IMR-90 (cell line): ENCODE measurements around the gene FBXO34. TPM values are rescaled to one million over a fixed set of nuclear protein-coding genes. Genes with fewer than 3 reads are reported as not detected.

ENCODE experiments used
- ATAC-seq: fragments of 200-7000 bp; cut with Tn5 transposase; 2 replicates; pipeline ENCODE4 v1.9.1; 2020; ENCODE audit warnings: low read depth, mild to moderate bottlenecking, moderate library complexity
- BruUV-seq: library from RNA; stranded (reverse); fragments of 400-500 nt; replicated peaks from 2 replicates; lab custom pipeline; 2021; lab: Mats Ljungman, UMichigan
- CTCF ChIA-PET: fragments of 300-600 bp; formaldehyde crosslinking; extraction: SDS; loops from one replicate; lab custom pipeline; 2021; ENCODE audit warnings: antibody characterized with exemption; lab: Yijun Ruan, JAX
- POLR2A ChIA-PET: fragments of 300-600 bp; sonication (Branson Sonifier 250); formaldehyde crosslinking; loops from one replicate; lab custom pipeline; 2022; ENCODE audit warnings: antibody characterized with exemption; ENCODE audit not compliant: unreplicated experiment; lab: Charles Lee
- DNase-seq: peaks from one replicate; pipeline ENCODE4 v3.0.0; 2013
- H2AFZ ChIP-seq: replicated peaks from 2 replicates; pipeline ENCODE3; 2013; ENCODE audit warnings: low read length, mild to moderate bottlenecking; ENCODE audit not compliant: poor library complexity
- H2AK5ac ChIP-seq: 2 replicates; pipeline ENCODE4 v1.6.1; 2013; ENCODE audit warnings: low read depth, low read length, inconsistent platforms
- H2AK9ac ChIP-seq: replicated peaks from 2 replicates; pipeline ENCODE3; 2013; ENCODE audit warnings: mild to moderate bottlenecking, low read depth, low read length, moderate library complexity; ENCODE audit not compliant: poor library complexity
- H2BK120ac ChIP-seq: 2 replicates; pipeline ENCODE4 v1.6.1; 2013; ENCODE audit warnings: low read depth, low read length, inconsistent platforms
- H2BK15ac ChIP-seq: 3 replicates; pipeline ENCODE4 v1.6.1; 2013; ENCODE audit warnings: low read depth, low read length, inconsistent platforms
- H2BK20ac ChIP-seq: 2 replicates; pipeline ENCODE4 v1.6.1; 2013; ENCODE audit warnings: low read depth, mild to moderate bottlenecking, inconsistent platforms, low read length, moderate library complexity
- H2BK5ac ChIP-seq: 2 replicates; pipeline ENCODE4 v1.6.1; 2013; ENCODE audit warnings: mild to moderate bottlenecking, low read depth, low read length, inconsistent platforms; ENCODE audit not compliant: poor library complexity, severe bottlenecking
- H3K14ac ChIP-seq: replicated peaks from 2 replicates; pipeline ENCODE4 v1.6.1; 2013; ENCODE audit warnings: low read depth, low read length, inconsistent platforms
- H3K18ac ChIP-seq: 2 replicates; pipeline ENCODE4 v1.6.1; 2013; ENCODE audit warnings: low read depth, low read length, control low read depth
- H3K23ac ChIP-seq: 2 replicates; pipeline ENCODE4 v1.6.1; 2013; ENCODE audit warnings: low read depth, low read length, inconsistent platforms
- H3K27ac ChIP-seq: 2 replicates; pipeline ENCODE4 v1.5.1; 2013; ENCODE audit warnings: mild to moderate bottlenecking, control low read depth, low read length; ENCODE audit not compliant: insufficient read depth
- H3K27me3 ChIP-seq: 2 replicates; pipeline ENCODE4 v1.6.1; 2013; ENCODE audit warnings: low read length; ENCODE audit not compliant: control insufficient read depth, insufficient read depth
- H3K36me3 ChIP-seq: 2 replicates; pipeline ENCODE4 v1.6.1; 2013; ENCODE audit warnings: low read length, mixed read lengths; ENCODE audit not compliant: control insufficient read depth, insufficient read depth
- H3K4ac ChIP-seq: 2 replicates; pipeline ENCODE4 v1.6.1; 2013; ENCODE audit warnings: low read depth, low read length, inconsistent platforms
- H3K4me1 ChIP-seq: 2 replicates; pipeline ENCODE4 v1.6.1; 2013; ENCODE audit warnings: low read length, mixed read lengths; ENCODE audit not compliant: control insufficient read depth, insufficient read depth
- H3K4me2 ChIP-seq: 2 replicates; pipeline ENCODE4 v1.6.1; 2013; ENCODE audit warnings: low read depth, mild to moderate bottlenecking, control low read depth, low read length, moderate library complexity
- H3K4me3 ChIP-seq: 2 replicates; pipeline ENCODE4 v1.5.1; 2013; ENCODE audit warnings: low read depth, mild to moderate bottlenecking, control low read depth, low read length, moderate library complexity; ENCODE audit not compliant: insufficient read depth
- H3K56ac ChIP-seq: 2 replicates; pipeline ENCODE4 v1.6.1; 2013; ENCODE audit warnings: low read length, inconsistent platforms; ENCODE audit not compliant: insufficient read depth; ENCODE audit errors: extremely low read depth
- H3K79me1 ChIP-seq, 2 experiments: 2 replicates each; pipeline ENCODE4 v1.6.1; 2013; ENCODE audit warnings: low read length in 2 of 2, inconsistent platforms in 1 of 2, low read depth in 1 of 2
- H3K9ac ChIP-seq: 2 replicates; pipeline ENCODE4 v1.6.1; 2013; ENCODE audit warnings: low read depth, low read length, control low read depth
- H3K9me1 ChIP-seq: 2 replicates; pipeline ENCODE4 v1.6.1; 2013; ENCODE audit warnings: low read length, inconsistent platforms; ENCODE audit not compliant: insufficient read depth
- H3K9me3 ChIP-seq: 2 replicates; pipeline ENCODE4 v1.6.1; 2013; ENCODE audit warnings: low read length; ENCODE audit not compliant: control insufficient read depth, insufficient read depth
- H4K20me1 ChIP-seq: 2 replicates; pipeline ENCODE4 v1.6.1; 2013; ENCODE audit warnings: low read length, inconsistent platforms; ENCODE audit not compliant: insufficient read depth
- H4K5ac ChIP-seq: 2 replicates; pipeline ENCODE4 v1.6.1; 2013; ENCODE audit warnings: mild to moderate bottlenecking, low read depth, low read length, control low read depth
- H4K8ac ChIP-seq, 2 experiments: 2 replicates each; pipeline ENCODE4 v1.6.1; 2013; ENCODE audit warnings: low read depth in 2 of 2, low read length in 2 of 2, control low read depth in 1 of 2, inconsistent platforms in 1 of 2
- H4K91ac ChIP-seq: 2 replicates; pipeline ENCODE4 v1.6.1; 2013; ENCODE audit warnings: low read depth, low read length, inconsistent platforms; ENCODE audit not compliant: insufficient read depth
- CEBPB ChIP-seq: IDR thresholded peaks from 2 replicates; pipeline ENCODE4 v1.6.1; 2012; ENCODE audit warnings: low read depth, low read length, improper control_type of control experiment
- CHD1 ChIP-seq: IDR thresholded peaks from 2 replicates; pipeline ENCODE4 v1.6.1; 2012; ENCODE audit warnings: low read depth, low read length, improper control_type of control experiment
- CTCF ChIP-seq: conservative IDR thresholded peaks from 2 replicates; pipeline ENCODE4 v1.5.1; 2012; ENCODE audit warnings: mild to moderate bottlenecking, low read depth, low read length, improper control_type of control experiment
- ELK1 ChIP-seq: fragments of 150-350 bp; IDR thresholded peaks from 2 replicates; pipeline ENCODE4 v1.6.1; 2016; ENCODE audit warnings: low read depth, mild to moderate bottlenecking, low read length, moderate library complexity, borderline replicate concordance
- FOS ChIP-seq: fragments of 150-350 bp; IDR thresholded peaks from 2 replicates; pipeline ENCODE4 v1.6.1; 2016; ENCODE audit warnings: low read depth, low read length
- MAFK ChIP-seq: IDR thresholded peaks from 2 replicates; pipeline ENCODE4 v1.6.1; 2012; ENCODE audit warnings: low read depth, low read length, improper control_type of control experiment
- POLR2A ChIP-seq: IDR thresholded peaks from 2 replicates; pipeline ENCODE4 v1.6.1; 2012; ENCODE audit warnings: mild to moderate bottlenecking, low read depth, low read length
- RCOR1 ChIP-seq: IDR thresholded peaks from 2 replicates; pipeline ENCODE4 v1.6.1; 2012; ENCODE audit warnings: mild to moderate bottlenecking, low read length, improper control_type of control experiment; ENCODE audit not compliant: insufficient replicate concordance
- WGBS, 2 experiments: methylation state at CpG; one replicate each; pipeline versions ENCODE4 v1.1.5 to v1.1.7; 2013; ENCODE audit warnings: missing lambda C conversion rate in 2 of 2; ENCODE audit not compliant: insufficient read length in 1 of 2; ENCODE audit errors: extremely low coverage in 2 of 2; 5-methylcytosine and 5-hydroxymethylcytosine counted together
- dilution Hi-C: fragments of 300-500 bp; cut with HindIII; formaldehyde crosslinking; loops from one replicate; pipeline ENCODE4 v1.14.3; 2018; ENCODE audit warnings: low sequenced_read_pairs; ENCODE audit not compliant: unreplicated experiment
- in situ Hi-C: fragments of 300-500 bp; cut with MboI; formaldehyde crosslinking; loops from 3 replicates; pipeline ENCODE4 v1.14.3; 2019; ENCODE audit warnings: low sequenced_read_pairs, inconsistent platforms, mixed read lengths
- intact Hi-C: fragments of 100-400 bp; cut with micrococcal nuclease; formaldehyde crosslinking; loops from 2 replicates; pipeline ENCODE4 v1.10.0; 2022
- polyA plus RNA-seq, 3 experiments: library from polyadenylated mRNA; depleted of rRNA; stranded (reverse); fragments of >200 nt; gene quantifications; 2 replicates each; pipeline ENCODE4 v1.2.3, GENCODE V29; 2012; ENCODE audit warnings: low replicate concordance in 1 of 3
- total RNA-seq: library from RNA; depleted of rRNA; stranded (reverse); fragments of >200 nt; gene quantifications from 2 replicates; pipeline ENCODE4 v1.2.3, GENCODE V29; 2012

The FBXO34 gene
- total and polyA plus RNA-seq, 2 of the 4 experiments (the other 2 are of a cell fraction) = 15.4 to 35.1 TPM

- Histone ChIP-seq H3K9ac (no peak overlapping the region), H3K4me1 (no peaks in the 10 kb centered on the region), H3K79me1 (peaks cover 26 to 72% of the 10 kb centered on the region in 2 experiments), H4K8ac (no peak overlapping the region), H2AK9ac (no peak overlapping the region), H2AFZ (no peak overlapping the region), H4K5ac (no peak overlapping the region), H3K56ac (no peak overlapping the region), H3K18ac (no peak overlapping the region), H3K4me3 (no peak overlapping the region), H3K14ac (no peak overlapping the region), H3K23ac (no peak overlapping the region), H3K9me3 (no peaks in the 10 kb centered on the region), H3K4ac (no peak overlapping the region), H3K27ac (no peak overlapping the region), H2AK5ac (no peak overlapping the region), H3K9me1 (peaks cover under 1% of the 10 kb centered on the region; the same call in 1 of the 2 replicates), H4K91ac (no peak overlapping the region), H3K36me3 (peaks cover 25% of the 10 kb centered on the region), H2BK5ac (no peak overlapping the region), H3K4me2 (no peak overlapping the region), H2BK20ac (no peak overlapping the region), H3K27me3 (no peaks in the 10 kb centered on the region), H2BK120ac (no peak overlapping the region), H4K20me1 (peaks cover 29% of the 10 kb centered on the region; the same call in 1 of the 2 replicates), H2BK15ac (no peak overlapping the region)
- POLR2A ChIA-PET = no interaction called here
- DNase-seq (no peak), ATAC-seq (no peak)
- 100% methylated on average over 2 of the region's 4 CpGs; no CpG with 5 or more reads in 1 of the 2 experiments for WGBS, 2 experiments
- CTCF ChIA-PET = interaction anchor here (0.6 to 1.4 kb wide), 3 partner anchors 17 to 137 kb away, joined by 3 to 4 read pairs (median 3); no protein-coding TSS in a partner anchor
- in situ Hi-C loops (no loop called here), dilution Hi-C loops (no loop called here), intact Hi-C loops (loop anchor here (5.0 kb wide), 1 partner anchor 138 kb away; no protein-coding TSS in a partner anchor)
- no TSS peak for BruUV-seq
- no peak for TF ChIP-seq CEBPB
- no peak for TF ChIP-seq MAFK
- no peak for TF ChIP-seq POLR2A
- no peak for TF ChIP-seq RCOR1
- TF ChIP-seq FOS = no peak
- TF ChIP-seq ELK1 = no peak
- TF ChIP-seq CTCF = no peak
- TF ChIP-seq CHD1 = no peak
Measured at GRCh38 chr14:55350461-55350860, 79.2 kb downstream of the FBXO34 start.
